Chondrocyte (in vitro differentiated cells): ENCODE results near the gene TMEM212. TPM values are rescaled to one million over a fixed set of nuclear protein-coding genes. Genes with fewer than 3 reads are reported as not detected.
A peak's percentile ranks its signal among the peaks of the same experiment; 100 is the strongest.

Source experiments
- DNase-seq: peaks from one replicate; pipeline ENCODE4 v3.0.0; 2021; ENCODE audit warnings: mixed read lengths, low spot score
- H3K27ac Mint-ChIP-seq: one replicate; pipeline ENCODE4 v1.8.0; 2021; ENCODE audit warnings: mild to moderate bottlenecking, moderate library complexity, mixed read lengths; ENCODE audit not compliant: unreplicated experiment
- H3K27me3 Mint-ChIP-seq: 2 replicates; pipeline ENCODE4 v1.8.0; 2021; ENCODE audit warnings: low read depth, mixed read lengths
- H3K36me3 Mint-ChIP-seq: 2 replicates; pipeline ENCODE4 v1.8.0; 2021; ENCODE audit warnings: low read depth, mixed read lengths
- H3K4me1 Mint-ChIP-seq: 2 replicates; pipeline ENCODE4 v1.8.0; 2021; ENCODE audit warnings: low read depth, mild to moderate bottlenecking, mixed read lengths
- H3K4me3 Mint-ChIP-seq: one replicate; pipeline ENCODE4 v1.8.0; 2021; ENCODE audit warnings: mild to moderate bottlenecking, moderate library complexity, mixed read lengths; ENCODE audit not compliant: unreplicated experiment
- H3K9me3 Mint-ChIP-seq: 2 replicates; pipeline ENCODE4 v1.8.0; 2021; ENCODE audit warnings: low read depth, mixed read lengths
- total RNA-seq: library from RNA; stranded (reverse); gene quantifications from 3 replicates; pipeline ENCODE4 v1.2.1, GENCODE V29; 2021
- TF ChIP-seq, protein P1 (sequence below): fragments of 200-600 bp; sonication (generic); IDR thresholded peaks from 2 replicates; pipeline ENCODE4 v1.5.0; 2021; ENCODE audit warnings: antibody characterized with exemption, mild to moderate bottlenecking, moderate library complexity

The TMEM212 gene
- total RNA-seq, 1 donor from 2014 or later = not detected

DNA sequence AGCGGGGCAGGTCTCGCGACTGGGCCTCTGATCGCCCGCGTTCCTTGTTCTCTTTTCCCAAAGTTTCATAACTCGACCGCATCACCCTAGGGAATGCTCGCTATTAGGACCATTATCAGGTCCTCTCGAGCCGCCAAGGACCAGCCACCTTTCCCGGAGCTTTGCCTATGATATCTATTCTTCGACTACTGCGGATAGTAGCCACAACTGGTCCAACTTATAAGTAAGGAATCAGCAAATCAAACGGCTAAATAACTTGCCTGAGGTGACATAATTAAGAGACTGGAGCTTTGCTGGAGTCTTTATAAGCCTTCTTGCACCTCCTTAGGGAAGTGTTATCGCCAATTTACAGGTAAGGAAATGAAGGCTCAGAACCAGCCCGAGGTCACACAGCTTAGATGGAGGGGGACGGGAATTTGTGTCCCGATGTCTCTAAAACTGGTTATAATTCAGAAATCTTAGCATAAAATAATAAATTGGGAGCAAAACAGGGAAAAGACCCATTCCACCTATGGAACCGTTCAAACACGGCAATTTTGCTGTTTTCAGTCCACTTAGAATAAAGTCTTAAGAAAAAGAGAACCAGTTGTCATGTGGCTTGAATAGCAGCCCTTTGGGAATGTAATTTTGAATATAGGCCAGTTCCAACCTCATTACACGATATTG lies 32.4 kb upstream of the TMEM212 start:
- Mint-ChIP-seq H3K27me3 (no peaks in the 10 kb centered on the region), H3K9me3 (peaks cover 3% of the 10 kb centered on the region), H3K4me3 (peak overlapping the region; percentile 75), H3K36me3 (no peaks in the 10 kb centered on the region), H3K4me1 (peaks cover 67% of the 10 kb centered on the region), H3K27ac (peak overlapping the region; percentile 93)
- no peak for DNase-seq
- TF ChIP-seq, protein P1, sequence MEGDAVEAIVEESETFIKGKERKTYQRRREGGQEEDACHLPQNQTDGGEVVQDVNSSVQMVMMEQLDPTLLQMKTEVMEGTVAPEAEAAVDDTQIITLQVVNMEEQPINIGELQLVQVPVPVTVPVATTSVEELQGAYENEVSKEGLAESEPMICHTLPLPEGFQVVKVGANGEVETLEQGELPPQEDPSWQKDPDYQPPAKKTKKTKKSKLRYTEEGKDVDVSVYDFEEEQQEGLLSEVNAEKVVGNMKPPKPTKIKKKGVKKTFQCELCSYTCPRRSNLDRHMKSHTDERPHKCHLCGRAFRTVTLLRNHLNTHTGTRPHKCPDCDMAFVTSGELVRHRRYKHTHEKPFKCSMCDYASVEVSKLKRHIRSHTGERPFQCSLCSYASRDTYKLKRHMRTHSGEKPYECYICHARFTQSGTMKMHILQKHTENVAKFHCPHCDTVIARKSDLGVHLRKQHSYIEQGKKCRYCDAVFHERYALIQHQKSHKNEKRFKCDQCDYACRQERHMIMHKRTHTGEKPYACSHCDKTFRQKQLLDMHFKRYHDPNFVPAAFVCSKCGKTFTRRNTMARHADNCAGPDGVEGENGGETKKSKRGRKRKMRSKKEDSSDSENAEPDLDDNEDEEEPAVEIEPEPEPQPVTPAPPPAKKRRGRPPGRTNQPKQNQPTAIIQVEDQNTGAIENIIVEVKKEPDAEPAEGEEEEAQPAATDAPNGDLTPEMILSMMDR = no peak

DNA sequence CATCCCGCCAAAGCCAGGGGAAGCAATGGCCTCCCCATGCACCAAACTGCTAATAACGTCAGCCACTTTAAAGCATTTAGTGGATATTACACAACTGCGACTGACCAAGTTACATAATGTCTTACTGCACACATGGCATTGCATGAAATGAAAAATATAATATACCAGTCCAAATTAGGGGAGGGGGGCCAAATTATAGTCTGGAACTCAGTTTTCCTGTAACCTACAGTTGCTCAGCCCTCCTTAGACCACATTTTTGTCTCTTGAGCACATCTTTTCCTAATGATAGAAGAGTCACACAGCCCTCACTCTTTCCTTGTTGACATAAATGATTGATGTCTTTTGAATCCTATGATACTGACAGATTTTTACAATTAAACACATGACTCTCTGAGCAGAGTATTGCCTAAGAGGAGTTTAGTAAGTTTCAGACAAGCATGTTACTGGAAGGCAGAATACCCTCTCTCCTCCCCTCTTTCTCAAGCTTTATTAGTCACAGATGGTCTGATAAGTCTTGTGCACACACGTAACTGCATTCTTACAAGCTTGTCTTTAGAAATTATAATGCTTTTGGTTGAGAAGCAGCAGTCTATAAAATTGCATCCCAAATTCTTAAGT lies 31.7 kb upstream of the TMEM212 start:
- peaks cover 3% of the 10 kb centered on the region for H3K9me3 Mint-ChIP-seq
- no peaks in the 10 kb centered on the region for H3K36me3 Mint-ChIP-seq
- TF ChIP-seq, protein P1 = no peak
- peaks cover 69% of the 10 kb centered on the region for H3K4me1 Mint-ChIP-seq
- H3K27ac Mint-ChIP-seq = peak overlapping the region; percentile 93
- no peak overlapping the region for H3K4me3 Mint-ChIP-seq
- no peaks in the 10 kb centered on the region for H3K27me3 Mint-ChIP-seq
- DNase-seq = no peak

DNA sequence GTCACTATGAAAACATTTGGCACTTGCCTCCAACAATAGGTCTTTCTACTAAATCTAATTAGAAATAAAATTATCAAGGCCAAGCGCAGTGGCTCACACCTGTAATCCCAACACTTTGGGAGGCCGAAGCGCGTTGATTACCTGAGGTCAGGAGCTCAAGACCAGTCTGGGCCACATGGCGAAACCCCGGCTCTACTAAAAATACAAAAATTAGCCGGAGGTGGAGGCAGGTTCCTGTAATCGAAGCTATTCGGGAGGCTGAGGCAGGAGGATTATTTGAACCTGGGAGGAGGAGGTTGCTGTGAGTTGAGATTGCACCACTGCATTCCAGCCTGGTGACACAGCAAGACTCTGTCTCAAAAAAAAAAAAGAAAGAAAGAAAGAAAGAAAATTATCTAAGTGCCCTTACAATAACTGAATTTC lies 31.2 kb upstream of the TMEM212 start:
- Mint-ChIP-seq H3K4me1 (peaks cover 65% of the 10 kb centered on the region), H3K9me3 (peaks cover 3% of the 10 kb centered on the region), H3K36me3 (no peaks in the 10 kb centered on the region), H3K27me3 (no peaks in the 10 kb centered on the region), H3K27ac (peak overlapping the region; percentile 93), H3K4me3 (no peak overlapping the region)
- TF ChIP-seq, protein P1 = no peak
- DNase-seq = no peak

DNA sequence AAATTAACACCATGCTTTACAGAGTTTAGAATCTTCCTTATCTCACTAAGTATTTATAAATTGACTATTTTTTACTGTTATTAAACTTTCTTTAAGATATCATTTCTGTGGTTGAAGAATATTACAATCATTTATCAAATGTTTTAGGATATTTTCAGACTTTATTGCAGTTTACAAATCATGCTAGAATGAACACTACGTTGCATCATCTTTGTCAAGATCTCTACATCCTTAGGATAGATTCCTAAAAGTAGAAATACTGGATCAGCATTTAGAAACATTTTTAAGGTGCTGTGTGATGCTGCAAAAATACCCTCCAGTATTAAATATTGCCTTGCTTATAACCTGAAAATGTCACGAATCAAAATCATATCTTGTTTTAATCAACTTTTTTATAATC lies 30.3 kb upstream of the TMEM212 start:
- H3K4me1 Mint-ChIP-seq = peaks cover 56% of the 10 kb centered on the region
- no peak for DNase-seq
- no peaks in the 10 kb centered on the region for H3K27me3 Mint-ChIP-seq
- H3K9me3 Mint-ChIP-seq = peaks cover 4% of the 10 kb centered on the region
- no peaks in the 10 kb centered on the region for H3K36me3 Mint-ChIP-seq
- TF ChIP-seq, protein P1 = no peak
- H3K27ac Mint-ChIP-seq = peak overlapping the region; percentile 81
- H3K4me3 Mint-ChIP-seq = no peak overlapping the region

DNA sequence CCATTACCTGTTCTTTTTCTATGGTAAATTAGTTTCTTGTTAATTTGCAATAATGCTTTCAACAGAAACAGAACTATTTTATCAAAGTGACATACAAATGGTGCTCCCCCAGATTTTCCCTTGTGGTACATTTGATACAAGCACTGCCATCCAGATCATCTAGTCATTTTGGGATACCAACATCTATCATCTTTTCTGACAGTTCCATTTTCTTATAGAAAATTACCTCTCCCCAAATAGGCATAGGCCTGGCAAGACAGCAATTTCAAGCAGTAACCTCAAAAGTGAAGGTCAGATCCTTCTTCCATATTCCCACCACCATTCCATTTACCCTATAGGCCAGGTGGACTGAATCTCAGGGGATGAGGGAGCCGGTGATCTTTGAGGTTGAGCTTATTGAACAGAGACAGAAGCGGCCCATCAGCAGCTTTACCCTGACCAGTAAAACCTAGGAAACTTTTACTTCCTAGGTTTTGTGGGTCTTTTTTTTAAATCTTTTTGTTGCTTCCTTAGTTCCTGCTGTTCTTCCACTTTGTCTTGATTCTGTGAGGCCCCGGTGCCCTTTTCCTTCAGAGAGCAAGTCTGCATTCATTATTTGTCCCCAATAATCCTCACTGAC lies 29.8 kb upstream of the TMEM212 start:
- Mint-ChIP-seq H3K4me3 (no peak overlapping the region), H3K27ac (no peak overlapping the region), H3K27me3 (no peaks in the 10 kb centered on the region), H3K36me3 (no peaks in the 10 kb centered on the region), H3K9me3 (peaks cover 9% of the 10 kb centered on the region), H3K4me1 (peaks cover 55% of the 10 kb centered on the region)
- DNase-seq = no peak
- TF ChIP-seq, protein P1 = no peak
